ENCODE measurements around the gene COX14. TPM values are rescaled to one million over a fixed set of nuclear protein-coding genes. Genes with fewer than 3 reads are reported as not detected.

COX14 gene
- total RNA-seq, 2 experiments from 2014 or later, result 43.1 to 51.0 TPM

DNA sequence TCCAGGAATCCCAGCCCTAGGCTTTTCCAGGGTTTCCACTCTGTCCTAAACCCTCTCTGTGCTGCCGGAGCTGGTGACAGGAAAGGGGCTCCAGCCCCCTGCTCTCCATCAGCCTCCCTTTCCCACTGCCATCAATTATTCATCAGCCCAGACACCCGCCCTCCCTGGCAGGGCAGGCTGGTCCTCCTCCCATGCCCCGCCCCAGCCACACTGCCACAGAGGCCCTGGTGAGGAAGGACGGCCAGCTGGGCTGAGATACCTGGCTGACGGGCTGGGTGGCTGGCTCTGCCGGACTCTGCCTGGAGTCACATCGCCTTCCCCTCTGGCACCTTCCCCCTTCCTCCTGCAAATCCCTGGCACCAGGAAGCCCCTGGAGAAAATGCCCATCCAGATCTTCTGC lies 38.8 kb upstream of the COX14 start:
- DNase-seq (no peak), ATAC-seq (no peak)
- Mint-ChIP-seq H3K27ac (no peak overlapping the region), H3K36me3 (ENCODE audit: low read depth) (peaks cover 2% of the 10 kb centered on the region), H3K4me3 (no peak overlapping the region), H3K4me1 (ENCODE audit: low read depth) (peaks cover 4% of the 10 kb centered on the region), H3K27me3 (no peaks in the 10 kb centered on the region), H3K9me3 (no peaks in the 10 kb centered on the region)
- ChIA-PET POLR2A (interaction anchor here (1.2 kb wide), 1 partner anchor 38 kb away, joined by 4 read pairs; no protein-coding TSS in a partner anchor), CTCF (interaction anchor here (2.0 to 22.9 kb wide), 5 partner anchors 13 to 107 kb away, joined by 8 to 299 read pairs (median 60); partner anchors contain the start of gene SMARCD1)
- intact Hi-C loops (cut with micrococcal nuclease), result loop anchor here (5.0 kb wide), 1 partner anchor 106 kb away; no protein-coding TSS in a partner anchor
- no peak for TF ChIP-seq CTCF (IDR thresholded peaks at IDR 0.05)

GRCh38 chr12:50073712-50074111 lies 38.3 kb upstream of the COX14 start:
- Mint-ChIP-seq H3K4me1 (ENCODE audit: low read depth) (peaks cover 4% of the 10 kb centered on the region), H3K27me3 (no peaks in the 10 kb centered on the region), H3K27ac (no peak overlapping the region), H3K4me3 (no peak overlapping the region), H3K36me3 (ENCODE audit: low read depth) (peaks cover 2% of the 10 kb centered on the region), H3K9me3 (no peaks in the 10 kb centered on the region)
- DNase-seq (no peak), ATAC-seq (no peak)
- POLR2A ChIA-PET, result interaction anchor here (1.1 to 1.2 kb wide), 2 partner anchors 22 to 38 kb away, joined by 4 read pairs; no protein-coding TSS in a partner anchor
- TF ChIP-seq CTCF (IDR thresholded peaks at IDR 0.05), result no peak
- CTCF ChIA-PET, result interaction anchor here (1.3 to 22.9 kb wide), 7 partner anchors 12 to 167 kb away, joined by 3 to 299 read pairs (median 8); partner anchors contain the start of gene SMARCD1
- intact Hi-C loops (cut with micrococcal nuclease), result loop anchor here (5.0 kb wide), 1 partner anchor 106 kb away; no protein-coding TSS in a partner anchor

- ATAC-seq (peak; percentile 99), DNase-seq (peak; percentile 86)
- CTCF ChIA-PET, result interaction anchor here (0.5 to 22.9 kb wide), 32 partner anchors 9 to 432 kb away, joined by 3 to 299 read pairs (median 4); partner anchors contain the start of genes CERS5, COX14 and SMARCD1
- intact Hi-C loops (cut with micrococcal nuclease), result loop anchor here (5.0 kb wide), 1 partner anchor 108 kb away; no protein-coding TSS in a partner anchor
- TF ChIP-seq CTCF (IDR thresholded peaks at IDR 0.05), result peak; percentile 91
- Mint-ChIP-seq H3K4me3 (no peak overlapping the region), H3K27ac (no peak overlapping the region), H3K27me3 (no peaks in the 10 kb centered on the region), H3K9me3 (no peaks in the 10 kb centered on the region), H3K36me3 (ENCODE audit: low read depth) (peaks cover 2% of the 10 kb centered on the region), H3K4me1 (ENCODE audit: low read depth) (peaks cover 4% of the 10 kb centered on the region)
- POLR2A ChIA-PET, result interaction anchor here (0.6 to 1.1 kb wide), 2 partner anchors 21 to 352 kb away, joined by 4 read pairs; no protein-coding TSS in a partner anchor
Observed at GRCh38 chr12:50074936-50075807, 36.9 kb upstream of the COX14 start.

GRCh38 chr12:50075808-50076170 lies 36.2 kb upstream of the COX14 start:
- intact Hi-C loops (cut with micrococcal nuclease), result no loop called here
- POLR2A ChIA-PET, result interaction anchor here (1.3 kb wide), 1 partner anchor 36 kb away, joined by 3 read pairs; the partner anchor contains the start of gene COX14
- Mint-ChIP-seq H3K4me1 (ENCODE audit: low read depth) (no peaks in the 10 kb centered on the region), H3K27ac (no peak overlapping the region), H3K36me3 (ENCODE audit: low read depth) (peaks cover 2% of the 10 kb centered on the region), H3K4me3 (no peak overlapping the region), H3K27me3 (no peaks in the 10 kb centered on the region), H3K9me3 (no peaks in the 10 kb centered on the region)
- DNase-seq (no peak), ATAC-seq (no peak)
- TF ChIP-seq CTCF (IDR thresholded peaks at IDR 0.05), result no peak
- CTCF ChIA-PET, result interaction anchor here (1.1 to 22.9 kb wide), 13 partner anchors 9 to 109 kb away, joined by 3 to 299 read pairs (median 5); partner anchors contain the start of genes COX14 and SMARCD1

Data from activated CD8-positive, alpha-beta T cell treated with anti-CD3 and anti-CD28 coated beads for 36 hours (primary cell).